A549 (cell line): ENCODE results near the gene CDK11B. TPM values are rescaled to one million over a fixed set of nuclear protein-coding genes. Genes with fewer than 3 reads are reported as not detected.
"Not testable (repeated sequence)": the region's sequence is repeated elsewhere in the genome, so short reads cannot be mapped to it uniquely, and the experiment has no call there.

ENCODE experiments used
- ATAC-seq, 2 experiments: fragments of 200-7000 bp in 1 of 2; fragments of >200 bp in 1 of 2; cut with Nextera tagmentation in 1 of 2; cut with Tn5 transposase in 1 of 2; 3 replicates each; pipeline versions ENCODE4 v1.8.0 to v1.9.1; 2018 to 2020; ENCODE audit warnings: mild to moderate bottlenecking in 1 of 2, moderate library complexity in 1 of 2
- CTCF ChIA-PET: fragments of 300-600 bp; sonication (Branson Sonifier 250); formaldehyde crosslinking; extraction: SDS; loops from one replicate; lab custom pipeline; 2021; ENCODE audit warnings: antibody characterized with exemption, inconsistent platforms; lab: Yijun Ruan, JAX
- POLR2A ChIA-PET: fragments of 350-600 bp; formaldehyde crosslinking; extraction: SDS; loops from one replicate; lab custom pipeline; 2021; ENCODE audit warnings: antibody characterized with exemption, inconsistent platforms; lab: Yijun Ruan, JAX
- DNase-seq, 2 experiments: peaks; one replicate each; pipeline versions ENCODE4 v3.0.0 to v3.0.0-alpha.2; 2011 to 2016; ENCODE audit warnings: low read depth in 1 of 2, low spot score in 1 of 2
- FAIRE-seq: peaks from 2 replicates; lab custom pipeline; 2011; peaks lifted over from hg19 to GRCh38; lab: Jason Lieb, UNC
- H3K27ac ChIP-seq, 2 experiments: fragments of >200 bp; sonication (Bioruptor Twin); formaldehyde crosslinking; 3 replicates each; pipeline ENCODE4 v1.5.1; 2016 to 2017
- H3K4me1 ChIP-seq: fragments of >200 bp; sonication (Bioruptor Twin); formaldehyde crosslinking; 3 replicates; pipeline ENCODE4 v1.6.1; 2016
- H3K4me2 ChIP-seq: fragments of >200 bp; sonication (Bioruptor Twin); formaldehyde crosslinking; 3 replicates; pipeline ENCODE4 v1.6.1; 2016
- H3K4me3 ChIP-seq: fragments of >200 bp; sonication (Bioruptor Twin); formaldehyde crosslinking; 3 replicates; pipeline ENCODE4 v1.5.1; 2016
- H3K9me3 ChIP-seq: fragments of >200 bp; sonication (Bioruptor Twin); formaldehyde crosslinking; 3 replicates; pipeline ENCODE4 v1.6.1; 2016
- FOSB ChIP-seq: fragments of 250-450 bp; sonication (Bioruptor Pico); IDR thresholded peaks from 2 replicates; pipeline ENCODE4 v1.5.0; 2020; ENCODE audit warnings: mild to moderate bottlenecking, moderate library complexity
- POLR2A ChIP-seq: IDR thresholded peaks from 2 replicates; pipeline ENCODE4 v1.6.1; 2012; ENCODE audit warnings: mild to moderate bottlenecking, low read length
- ZNF302 ChIP-seq: fragments of 250-450 bp; sonication (Bioruptor Pico); IDR thresholded peaks from 2 replicates; pipeline ENCODE4 v1.9.0; 2021; ENCODE audit warnings: inconsistent platforms, mild to moderate bottlenecking, moderate library complexity
- WGBS: methylation state at CpG from one replicate; pipeline ENCODE4 v1.1.6; 2017; ENCODE audit errors: missing lambda C conversion rate; 5-methylcytosine and 5-hydroxymethylcytosine counted together
- polyA plus RNA-seq, 4 experiments: library from polyadenylated mRNA; depleted of rRNA in 3 of 4; stranded (reverse); fragments of >200 nt; fragmentation: RNase III in 1 of 4; extraction: RNeasy Plus Mini Kit Qiagen cat#74134 plus additional on column Dnase treatment in 1 of 4; gene quantifications; 2 replicates in 3 of 4; 3 replicates in 1 of 4; pipeline ENCODE4 v1.2.3, GENCODE V29; 2011 to 2017
- TF ChIP-seq, protein P1 (sequence below): IDR thresholded peaks from 2 replicates; pipeline ENCODE4 v1.6.1; 2012
- TF ChIP-seq, protein P2 (sequence below): fragments of 150-350 bp; IDR thresholded peaks from 2 replicates; pipeline ENCODE4 v1.6.1; 2014; ENCODE audit warnings: low read depth, mild to moderate bottlenecking, low read length

The CDK11B gene
- polyA plus RNA-seq, 2 of the 4 experiments (the other 2 are of a cell fraction), result 7.6 to 33.8 TPM

DNA sequence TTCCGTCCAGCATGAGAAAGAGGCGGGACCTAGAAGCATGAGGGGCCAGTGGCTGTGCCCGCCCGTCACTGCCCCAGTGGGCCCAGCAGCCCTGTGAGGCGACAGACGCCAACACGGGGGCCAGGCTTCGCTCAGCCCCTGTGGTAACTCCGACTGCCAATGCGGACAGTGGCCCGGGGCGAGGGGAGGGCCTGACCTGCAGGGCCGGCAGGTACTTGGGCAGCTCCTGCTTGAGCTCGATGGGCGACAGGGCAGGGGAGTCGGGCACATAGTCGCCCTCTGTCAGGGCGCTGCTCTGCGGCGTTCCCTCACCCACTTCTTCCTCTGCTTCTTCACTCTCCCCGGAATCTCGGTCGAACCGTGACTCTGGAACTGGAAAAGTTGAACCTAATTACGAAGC, 18.7 kb downstream of the CDK11B start:
- H3K4me3 ChIP-seq, POLR2A ChIA-PET, H3K4me2 ChIP-seq, H3K4me1 ChIP-seq, FAIRE-seq, H3K27ac ChIP-seq, ATAC-seq, DNase-seq, H3K9me3 ChIP-seq, CTCF ChIA-PET: not testable (repeated sequence)
- WGBS, result 97% methylated on average over 11 of the region's 25 CpGs

DNA sequence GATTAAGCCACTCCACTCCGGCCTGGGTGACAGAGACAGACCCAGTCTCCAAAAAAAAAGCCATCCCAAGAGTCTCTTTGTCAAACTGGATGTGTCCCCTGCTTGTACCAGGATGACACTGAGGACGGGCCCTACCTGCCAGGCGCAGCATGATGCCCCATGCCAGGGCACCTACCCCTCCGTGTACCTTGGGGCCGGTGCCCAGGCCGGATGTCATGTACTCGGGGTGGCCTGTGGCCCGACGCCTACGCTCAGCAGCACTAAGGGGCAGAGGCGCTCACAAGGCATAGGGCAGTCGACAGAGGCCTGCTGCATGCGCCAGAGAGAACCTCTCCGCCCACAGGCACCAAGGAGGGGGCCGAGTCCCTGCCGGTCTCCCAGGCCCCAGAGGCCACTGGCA, 19.4 kb downstream of the CDK11B start:
- H3K4me3 ChIP-seq, H3K9me3 ChIP-seq, DNase-seq, H3K4me2 ChIP-seq, H3K4me1 ChIP-seq, POLR2A ChIA-PET, H3K27ac ChIP-seq, ATAC-seq, CTCF ChIA-PET, FAIRE-seq: not testable (repeated sequence)
- 83% methylated on average over 4 of the region's 16 CpGs for WGBS

DNA sequence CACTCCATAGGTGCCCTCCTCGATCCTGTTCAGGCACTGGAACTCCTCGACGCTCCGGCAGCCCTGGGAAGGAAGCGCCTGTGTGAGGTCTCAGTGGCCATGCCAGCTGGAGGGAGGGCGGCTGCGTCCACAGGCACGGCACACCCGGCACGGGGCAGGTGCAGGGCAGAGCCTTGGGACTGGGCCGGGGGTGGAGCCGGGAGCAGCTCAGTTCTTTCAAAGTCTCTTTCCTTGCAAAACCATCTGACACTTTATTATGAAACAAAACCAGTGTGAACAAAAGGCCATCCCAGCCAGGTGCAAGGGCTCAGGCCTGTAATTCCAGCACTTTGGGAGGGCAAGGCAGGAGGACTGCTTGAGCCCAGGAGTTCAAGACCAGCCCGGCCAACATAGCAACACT, 20.3 kb downstream of the CDK11B start:
- H3K4me3 ChIP-seq, CTCF ChIA-PET, H3K27ac ChIP-seq, FAIRE-seq, H3K4me1 ChIP-seq, DNase-seq, ATAC-seq, POLR2A ChIA-PET, H3K4me2 ChIP-seq, H3K9me3 ChIP-seq: not testable (repeated sequence)
- 96% methylated on average over 5 of the region's 13 CpGs for WGBS

DNA sequence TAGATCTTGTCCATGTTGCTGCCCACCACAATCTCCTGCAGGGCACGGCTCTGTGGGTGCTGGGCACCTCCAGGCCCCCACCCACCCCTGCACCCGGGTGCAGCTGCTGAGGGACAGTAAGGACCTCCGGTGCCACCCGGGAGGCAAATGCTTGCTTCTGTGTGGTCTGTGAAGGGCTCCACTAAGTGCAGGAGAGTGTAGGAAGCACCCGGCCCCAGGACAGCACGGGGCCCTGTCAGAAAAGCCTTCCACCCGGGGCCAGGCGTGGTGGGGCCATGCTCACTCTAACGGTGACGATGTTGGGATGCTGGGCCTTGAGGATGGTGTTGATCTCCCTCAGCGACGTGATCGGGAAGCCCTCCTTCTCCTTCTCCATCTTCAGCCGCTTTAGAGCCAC, 21.3 kb downstream of the CDK11B start:
- CTCF ChIA-PET, H3K4me3 ChIP-seq, H3K27ac ChIP-seq, H3K9me3 ChIP-seq, DNase-seq, H3K4me2 ChIP-seq, POLR2A ChIA-PET, ATAC-seq, FAIRE-seq, H3K4me1 ChIP-seq: not testable (repeated sequence)
- 98% methylated on average over 7 of the region's 14 CpGs for WGBS

DNA sequence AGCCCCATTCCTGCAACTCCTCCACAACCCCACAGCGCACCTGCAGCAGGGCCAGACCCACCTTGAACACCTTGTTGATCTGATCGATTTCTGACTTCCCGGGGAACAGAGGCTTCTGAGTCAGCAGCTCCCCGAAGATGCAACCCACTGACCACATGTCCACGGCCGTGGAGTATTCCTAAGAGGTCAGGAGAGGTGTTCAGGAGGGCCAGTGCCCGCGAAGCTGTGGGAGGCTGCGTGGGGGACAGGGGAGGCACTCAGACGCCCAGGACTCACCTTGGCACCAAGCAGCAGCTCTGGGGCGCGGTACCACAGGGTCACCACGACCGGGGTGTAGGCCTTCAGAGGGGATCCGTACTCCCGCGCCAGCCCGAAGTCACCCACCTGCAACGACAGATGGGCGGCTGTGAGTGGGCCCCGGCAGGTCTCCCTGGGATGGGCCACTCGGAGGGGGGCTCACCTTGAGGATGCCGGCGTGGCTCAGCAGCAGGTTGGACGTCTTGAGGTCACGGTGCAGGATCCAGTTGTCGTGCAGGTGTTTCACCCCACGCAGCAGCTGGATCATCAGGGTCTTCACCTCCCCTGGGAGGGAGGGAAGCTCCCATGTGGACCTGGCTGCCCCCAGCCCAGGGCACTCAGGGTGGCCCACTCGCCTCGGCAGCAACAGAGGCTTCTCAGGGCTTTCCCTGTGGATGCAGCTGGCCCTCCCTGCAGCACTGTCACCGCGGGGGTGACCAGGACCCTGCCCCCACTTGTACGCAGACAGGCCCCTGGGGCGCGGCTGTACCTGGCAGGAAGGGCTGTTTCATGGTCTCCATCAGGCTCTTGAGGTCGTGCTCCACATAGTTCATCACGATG, 22.0 kb downstream of the CDK11B start:
- H3K4me1 ChIP-seq, H3K27ac ChIP-seq, CTCF ChIA-PET, FAIRE-seq, H3K4me2 ChIP-seq, POLR2A ChIA-PET, H3K9me3 ChIP-seq, H3K4me3 ChIP-seq, DNase-seq, ATAC-seq: not testable (repeated sequence)
- 95% methylated on average over 10 of the region's 37 CpGs for WGBS

DNA sequence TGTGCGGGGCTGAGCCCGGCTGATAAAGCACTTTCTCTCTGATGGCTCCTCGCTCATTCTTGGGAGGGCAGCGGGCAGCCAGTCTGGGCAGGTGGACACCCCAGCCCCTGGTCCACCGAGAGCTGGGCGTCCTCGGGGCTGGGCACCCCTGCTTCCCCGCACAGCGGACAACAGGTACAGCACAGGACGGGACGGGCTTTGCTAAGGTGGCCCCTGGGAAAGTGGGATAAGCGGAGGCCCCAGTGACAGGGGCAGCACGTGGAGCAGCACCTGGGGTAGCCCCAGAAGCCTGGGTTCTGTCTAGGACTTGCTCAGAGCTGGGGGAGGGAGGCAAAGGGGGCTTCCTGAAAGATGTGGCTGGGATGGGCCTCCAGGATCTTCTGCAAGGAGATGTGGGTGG, 24.2 kb downstream of the CDK11B start:
- FAIRE-seq, H3K9me3 ChIP-seq, DNase-seq, H3K27ac ChIP-seq, H3K4me3 ChIP-seq, H3K4me2 ChIP-seq, H3K4me1 ChIP-seq, POLR2A ChIA-PET, CTCF ChIA-PET: not testable (repeated sequence)
- WGBS, result 89% methylated on average over 9 of the region's 13 CpGs
- peak; percentile 3 to 19; a peak in 2 of 6 replicates for ATAC-seq

DNA sequence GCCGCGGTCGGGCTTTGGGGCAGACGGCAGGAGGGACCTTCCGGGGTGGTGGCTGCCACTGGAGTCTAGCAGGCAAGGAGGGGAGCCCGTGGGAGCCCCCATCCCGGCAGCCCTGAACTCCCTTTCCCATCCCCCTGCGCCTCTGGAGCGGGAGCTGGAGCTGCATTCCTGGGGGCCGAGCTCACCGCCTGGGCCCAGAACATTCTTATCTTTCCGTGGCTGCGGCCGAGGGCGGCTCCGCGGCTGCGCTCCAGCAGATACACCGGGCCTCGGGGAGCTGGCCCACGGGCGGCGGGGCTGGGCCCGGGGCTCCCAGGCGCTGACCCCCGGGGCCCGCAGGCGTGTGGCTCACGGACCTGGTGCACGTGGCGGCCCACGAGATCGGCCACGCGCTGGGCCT, 25.4 kb downstream of the CDK11B start:
- DNase-seq, H3K9me3 ChIP-seq, H3K4me1 ChIP-seq, H3K4me3 ChIP-seq, ATAC-seq, CTCF ChIA-PET, H3K4me2 ChIP-seq, POLR2A ChIA-PET, FAIRE-seq, H3K27ac ChIP-seq: not testable (repeated sequence)
- no CpG with 5 or more reads among the region's 35 CpGs for WGBS

DNA sequence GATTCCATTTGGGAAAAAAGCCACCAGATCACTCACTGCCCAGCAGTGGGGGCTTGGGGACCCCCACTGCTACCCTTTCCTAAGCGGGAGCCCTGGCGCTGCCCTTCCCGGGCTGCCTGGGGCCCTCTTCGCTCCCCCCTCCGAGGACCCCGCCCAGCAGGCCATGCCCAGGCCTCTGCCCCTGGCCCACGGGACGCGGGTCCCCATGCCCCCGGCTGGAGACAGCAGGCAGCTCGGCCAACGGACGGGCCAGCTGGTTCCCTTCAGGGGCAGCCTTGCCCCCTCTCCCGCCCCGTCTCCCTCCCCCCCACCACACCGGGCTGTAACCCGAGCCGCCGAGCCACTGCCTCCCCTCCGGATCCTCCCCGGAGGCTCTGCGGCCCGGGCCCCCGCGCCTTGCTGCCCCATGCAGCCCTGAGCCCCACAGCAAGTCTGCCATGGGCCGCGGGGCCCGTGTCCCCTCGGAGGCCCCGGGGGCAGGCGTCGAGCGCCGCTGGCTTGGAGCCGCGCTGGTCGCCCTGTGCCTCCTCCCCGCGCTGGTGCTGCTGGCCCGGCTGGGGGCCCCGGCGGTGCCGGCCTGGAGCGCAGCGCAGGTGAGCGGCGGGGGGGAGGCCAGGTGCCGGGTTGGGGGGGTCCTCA, 26.9 kb downstream of the CDK11B start, which contains the start of gene MMP23B:
Gene MMP23B (plus strand): TSS at position 392 of the 639 bp plus-strand sequence. CDS start 46 bp downstream, at position 438.
- no peak for ATAC-seq
- no peak for DNase-seq
- H3K27ac ChIP-seq, result no peak within 1 kb of the TSS
- ChIA-PET POLR2A (no interaction called here), CTCF (no interaction called here)
- H3K4me1 ChIP-seq, result no peaks in the 10 kb centered on the region
- H3K4me2 ChIP-seq, result no peak within 1 kb of the TSS
- no peak for FAIRE-seq
- H3K4me3 ChIP-seq, result no peak within 1 kb of the TSS
- H3K9me3 ChIP-seq, result no peaks in the 10 kb centered on the region
- WGBS, result 78% methylated on average over 5 of the region's 48 CpGs
- TF ChIP-seq, protein P1, sequence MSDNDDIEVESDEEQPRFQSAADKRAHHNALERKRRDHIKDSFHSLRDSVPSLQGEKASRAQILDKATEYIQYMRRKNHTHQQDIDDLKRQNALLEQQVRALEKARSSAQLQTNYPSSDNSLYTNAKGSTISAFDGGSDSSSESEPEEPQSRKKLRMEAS, result no peak
- TF ChIP-seq ZNF302 (no peak), FOSB (CRISPR knock-in tag) (no peak), POLR2A (no peak)
- TF ChIP-seq, protein P2, sequence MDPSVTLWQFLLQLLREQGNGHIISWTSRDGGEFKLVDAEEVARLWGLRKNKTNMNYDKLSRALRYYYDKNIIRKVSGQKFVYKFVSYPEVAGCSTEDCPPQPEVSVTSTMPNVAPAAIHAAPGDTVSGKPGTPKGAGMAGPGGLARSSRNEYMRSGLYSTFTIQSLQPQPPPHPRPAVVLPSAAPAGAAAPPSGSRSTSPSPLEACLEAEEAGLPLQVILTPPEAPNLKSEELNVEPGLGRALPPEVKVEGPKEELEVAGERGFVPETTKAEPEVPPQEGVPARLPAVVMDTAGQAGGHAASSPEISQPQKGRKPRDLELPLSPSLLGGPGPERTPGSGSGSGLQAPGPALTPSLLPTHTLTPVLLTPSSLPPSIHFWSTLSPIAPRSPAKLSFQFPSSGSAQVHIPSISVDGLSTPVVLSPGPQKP, result no peak
